ENCODE results near the gene TEX2.

- TF ChIP-seq YY1 (IDR thresholded peaks at IDR 0.05; ENCODE audit: low read depth) = no peak
- TF ChIP-seq EGR1 (IDR thresholded peaks at IDR 0.05) = no peak
- no peak for TF ChIP-seq ZBTB7A (IDR thresholded peaks at IDR 0.05; ENCODE audit: low read depth)
- TF ChIP-seq TEAD4 (IDR thresholded peaks at IDR 0.05) = no peak
- TF ChIP-seq TAF1 (IDR thresholded peaks at IDR 0.05; ENCODE audit: low read depth) = no peak
- no peak for TF ChIP-seq MAX (IDR thresholded peaks at IDR 0.05)
- TF ChIP-seq EP300 (IDR thresholded peaks at IDR 0.05; ENCODE audit: borderline replicate concordance) = no peak
- no peak for TF ChIP-seq REST (IDR thresholded peaks at IDR 0.05; ENCODE audit: low read depth)
- TF ChIP-seq CEBPB (IDR thresholded peaks at IDR 0.05) = no peak
Observed at GRCh38 chr17:64126918-64127317, 136.1 kb downstream of the TEX2 start.
